OCI-LY1 (cell line): ENCODE measurements around the gene TUBA4B.
"Not testable (repeated sequence)": the region's sequence is repeated elsewhere in the genome, so short reads cannot be mapped to it uniquely, and the experiment has no call there.

Experiments
- EZH2 ChIP-seq: fragments of 200-600 bp; sonication (generic), shearing (Covaris generic); IDR thresholded peaks from 2 replicates; pipeline ENCODE4 v1.8.0; 2017; ENCODE audit warnings: borderline replicate concordance, mixed run types, mild to moderate bottlenecking, antibody characterized with exemption, low read length, moderate library complexity, mixed read lengths
- TF ChIP-seq, protein P1 (sequence below): fragments of 200-600 bp; sonication (generic), shearing (Covaris generic); IDR thresholded peaks from 2 replicates; pipeline ENCODE4 v1.5.1; 2017; ENCODE audit warnings: mild to moderate bottlenecking, antibody characterized with exemption, low read length, moderate library complexity, mixed read lengths

DNA sequence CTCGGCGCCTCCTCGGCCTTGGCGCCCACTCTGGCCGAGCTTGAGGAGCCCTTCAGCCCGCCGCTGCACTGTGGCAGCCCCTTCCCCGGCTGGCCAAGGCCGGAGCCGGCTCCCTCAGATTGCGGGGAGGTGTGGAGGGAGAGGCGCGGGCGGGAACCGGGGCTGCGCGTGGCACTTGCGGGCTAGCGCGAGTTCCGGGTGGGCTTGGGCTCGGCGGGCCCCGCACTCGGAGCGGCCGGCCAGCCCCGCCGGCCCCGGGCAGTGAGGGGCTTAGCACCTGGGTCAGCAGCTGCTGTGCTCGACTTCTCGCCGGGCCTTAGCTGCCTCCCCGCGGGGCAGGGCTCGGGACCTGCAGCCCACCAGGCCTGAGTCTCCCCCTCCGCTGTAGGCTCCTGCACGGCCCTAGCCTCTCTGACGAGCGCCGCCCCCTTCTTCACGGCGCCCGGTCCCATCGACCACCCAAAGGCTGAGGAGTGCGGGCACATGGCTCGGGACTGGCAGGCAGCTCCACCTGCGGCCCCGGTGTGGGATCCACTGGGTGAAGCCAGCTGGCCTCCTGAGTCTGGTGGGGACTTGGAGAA, 59.7 kb downstream of the TUBA4B start:
- TF ChIP-seq, protein P1, sequence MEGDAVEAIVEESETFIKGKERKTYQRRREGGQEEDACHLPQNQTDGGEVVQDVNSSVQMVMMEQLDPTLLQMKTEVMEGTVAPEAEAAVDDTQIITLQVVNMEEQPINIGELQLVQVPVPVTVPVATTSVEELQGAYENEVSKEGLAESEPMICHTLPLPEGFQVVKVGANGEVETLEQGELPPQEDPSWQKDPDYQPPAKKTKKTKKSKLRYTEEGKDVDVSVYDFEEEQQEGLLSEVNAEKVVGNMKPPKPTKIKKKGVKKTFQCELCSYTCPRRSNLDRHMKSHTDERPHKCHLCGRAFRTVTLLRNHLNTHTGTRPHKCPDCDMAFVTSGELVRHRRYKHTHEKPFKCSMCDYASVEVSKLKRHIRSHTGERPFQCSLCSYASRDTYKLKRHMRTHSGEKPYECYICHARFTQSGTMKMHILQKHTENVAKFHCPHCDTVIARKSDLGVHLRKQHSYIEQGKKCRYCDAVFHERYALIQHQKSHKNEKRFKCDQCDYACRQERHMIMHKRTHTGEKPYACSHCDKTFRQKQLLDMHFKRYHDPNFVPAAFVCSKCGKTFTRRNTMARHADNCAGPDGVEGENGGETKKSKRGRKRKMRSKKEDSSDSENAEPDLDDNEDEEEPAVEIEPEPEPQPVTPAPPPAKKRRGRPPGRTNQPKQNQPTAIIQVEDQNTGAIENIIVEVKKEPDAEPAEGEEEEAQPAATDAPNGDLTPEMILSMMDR: not testable (repeated sequence)
- TF ChIP-seq EZH2: not testable (repeated sequence)
